Measurements from ENCODE around the gene CC2D2A. TPM values are rescaled to one million over a fixed set of nuclear protein-coding genes. Genes with fewer than 3 reads are reported as not detected.

CC2D2A gene
- total and polyA plus RNA-seq, 9 donors, result 12.8 to 21.6 (median 16.0) TPM

DNA sequence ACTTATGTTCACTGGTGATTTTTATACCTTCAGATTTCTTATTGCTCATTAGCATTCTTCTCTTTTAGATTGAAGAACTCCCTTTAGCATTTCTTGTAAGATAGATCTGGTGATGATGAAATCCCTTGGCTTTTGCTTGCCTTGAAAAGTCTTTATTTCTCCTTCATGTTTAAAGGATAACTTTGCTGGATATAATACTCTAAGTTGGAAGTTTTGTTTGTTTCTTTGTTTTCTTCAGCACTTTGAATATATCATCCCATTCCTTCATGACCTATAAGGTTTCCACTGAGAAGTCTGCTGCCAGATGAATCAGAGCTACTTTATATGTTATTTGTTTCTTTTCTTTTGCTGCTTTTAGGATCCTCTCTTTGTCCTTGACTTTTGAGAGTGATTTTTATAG is 18.5 kb downstream of the CC2D2A start:
- DNase-seq, result no peak
- Histone ChIP-seq H3K27me3 (ENCODE audit: control insufficient read depth, insufficient read depth, low read length) (no peaks in the 10 kb centered on the region), H3K9me3 (replicated peaks; ENCODE audit: control insufficient read depth, low read depth, low read length) (peaks cover 18% of the 10 kb centered on the region), H3K4me1 (ENCODE audit: control insufficient read depth, insufficient read depth, low read length) (peaks cover 2% of the 10 kb centered on the region), H3K27ac (ENCODE audit: low read length) (no peak overlapping the region), H3K4me3 (ENCODE audit: low read length) (no peak overlapping the region), H3K36me3 (ENCODE audit: control insufficient read depth, insufficient read depth, low read length) (peaks cover 10% of the 10 kb centered on the region)

DNA sequence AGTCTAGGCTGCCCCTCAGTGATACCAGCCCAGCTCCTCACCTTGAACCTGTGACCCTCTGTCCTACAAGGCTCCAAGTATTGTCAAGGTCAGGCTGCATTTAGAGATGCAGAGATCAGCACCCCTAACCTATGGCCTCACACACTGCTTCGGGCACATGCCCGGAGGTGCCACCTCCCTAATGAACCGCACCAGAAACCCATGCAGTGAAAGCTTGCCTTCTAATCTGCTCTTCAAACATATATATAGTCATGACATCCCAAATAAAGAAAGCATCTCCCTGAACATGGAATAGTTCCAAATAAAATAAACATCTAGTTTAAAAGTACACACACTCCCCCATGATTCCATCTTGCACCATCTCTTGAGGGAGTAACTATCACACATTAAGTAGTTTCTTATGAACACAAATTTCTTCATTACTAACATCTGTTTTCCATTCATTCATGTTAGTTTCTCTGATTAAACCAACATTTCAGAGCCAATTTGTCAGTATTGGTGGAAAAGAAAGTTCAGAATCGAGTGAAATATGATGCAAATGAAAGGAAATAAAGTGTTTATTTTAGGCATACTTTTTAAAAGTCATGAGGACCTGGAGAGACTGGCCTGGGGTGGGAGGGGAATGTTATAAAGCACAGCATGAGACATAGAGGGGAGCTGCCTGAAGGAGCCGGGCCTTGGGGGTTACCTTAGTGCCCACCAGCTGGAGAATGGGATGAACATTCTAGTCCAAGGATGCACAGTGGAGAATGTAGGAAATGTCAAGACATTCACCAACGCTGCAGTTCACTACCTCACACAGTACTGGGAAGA is 19.2 kb downstream of the CC2D2A start:
- 72% methylated on average over 5 of the region's 6 CpGs for WGBS (ENCODE audit: insufficient coverage)
- peaks cover 18% of the 10 kb centered on the region for H3K9me3 ChIP-seq (replicated peaks; ENCODE audit: control insufficient read depth, low read depth, low read length)
- H3K27ac ChIP-seq (ENCODE audit: low read length), result peak overlapping the region; percentile 44
- no peak overlapping the region for H3K4me3 ChIP-seq (ENCODE audit: low read length)
- DNase-seq, result peak; percentile 83
- peaks cover 4% of the 10 kb centered on the region for H3K36me3 ChIP-seq (ENCODE audit: control insufficient read depth, insufficient read depth, low read length)
- H3K4me1 ChIP-seq (ENCODE audit: control insufficient read depth, insufficient read depth, low read length), result peaks cover 2% of the 10 kb centered on the region
- no peaks in the 10 kb centered on the region for H3K27me3 ChIP-seq (ENCODE audit: control insufficient read depth, insufficient read depth, low read length)

DNA sequence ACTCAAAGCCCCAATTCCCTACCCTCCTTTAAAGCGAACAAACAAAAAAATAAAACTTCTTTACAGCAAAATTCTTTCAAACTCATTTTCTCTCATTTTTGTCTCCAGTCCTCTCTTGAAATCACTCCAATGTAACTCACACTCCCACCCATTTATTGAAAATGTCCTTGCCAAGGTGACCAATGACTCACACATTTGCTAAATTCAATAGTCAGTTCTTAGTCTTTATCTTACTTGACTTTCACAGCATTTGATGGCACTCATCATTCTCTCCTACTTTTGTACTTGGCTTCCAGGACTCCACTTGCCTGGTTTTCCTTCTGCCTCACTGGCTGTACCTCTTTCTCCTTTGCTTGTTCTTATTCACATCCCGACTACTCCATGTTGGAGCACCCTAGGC is 19.9 kb downstream of the CC2D2A start:
- Histone ChIP-seq H3K4me1 (ENCODE audit: control insufficient read depth, insufficient read depth, low read length) (peaks cover 2% of the 10 kb centered on the region), H3K27ac (ENCODE audit: low read length) (no peak overlapping the region), H3K4me3 (ENCODE audit: low read length) (no peak overlapping the region), H3K27me3 (ENCODE audit: control insufficient read depth, insufficient read depth, low read length) (no peaks in the 10 kb centered on the region), H3K36me3 (ENCODE audit: control insufficient read depth, insufficient read depth, low read length) (peaks cover 4% of the 10 kb centered on the region), H3K9me3 (replicated peaks; ENCODE audit: control insufficient read depth, low read depth, low read length) (peaks cover 17% of the 10 kb centered on the region)
- WGBS (ENCODE audit: insufficient coverage), result 95% methylated on average over 2 of the region's 2 CpGs
- no peak for DNase-seq

DNA sequence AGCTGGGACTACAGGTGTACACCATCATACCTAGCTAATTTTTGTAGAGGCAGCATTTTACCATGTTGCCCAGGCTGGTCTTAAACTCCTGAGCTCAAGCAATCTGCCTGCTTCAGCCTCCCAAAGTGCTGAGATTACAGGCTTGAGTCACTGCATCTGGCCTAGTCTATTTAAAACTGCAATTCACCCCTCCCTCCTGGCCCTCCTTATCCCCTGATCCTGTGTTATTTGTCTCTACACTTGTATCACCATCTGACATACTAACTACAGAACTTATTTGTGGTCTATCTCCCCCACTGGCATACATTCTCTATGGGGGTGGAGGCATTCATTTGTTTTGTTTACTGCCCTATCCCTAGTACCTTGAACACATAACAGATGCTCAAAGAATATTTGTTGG is 23.7 kb downstream of the CC2D2A start:
- Histone ChIP-seq H3K4me3 (ENCODE audit: low read length) (no peak overlapping the region), H3K36me3 (ENCODE audit: control insufficient read depth, insufficient read depth, low read length) (peaks cover 2% of the 10 kb centered on the region), H3K9me3 (replicated peaks; ENCODE audit: control insufficient read depth, low read depth, low read length) (peaks cover 9% of the 10 kb centered on the region), H3K27me3 (ENCODE audit: control insufficient read depth, insufficient read depth, low read length) (no peaks in the 10 kb centered on the region), H3K4me1 (ENCODE audit: control insufficient read depth, insufficient read depth, low read length) (peaks cover 2% of the 10 kb centered on the region), H3K27ac (ENCODE audit: low read length) (no peak overlapping the region)
- no peak for DNase-seq

DNA sequence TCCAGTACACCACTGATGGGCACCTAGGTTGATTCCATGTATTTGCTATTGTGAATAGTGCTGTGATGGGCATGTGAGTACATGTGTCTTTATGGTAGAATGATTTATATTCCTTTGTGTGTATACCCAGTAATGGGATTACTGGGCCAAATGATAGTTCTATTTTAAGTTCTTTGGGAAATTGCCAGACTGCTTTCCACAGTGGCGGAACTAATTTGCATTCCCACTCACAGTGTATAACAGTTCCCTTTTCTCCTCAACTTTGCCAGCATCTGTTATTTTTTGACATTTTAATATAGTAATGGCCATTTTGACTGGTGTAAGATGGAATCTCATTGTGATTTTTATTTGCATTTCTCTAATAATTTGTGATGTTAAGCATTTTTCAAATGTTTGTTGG is 25.9 kb downstream of the CC2D2A start:
- no CpG with 5 or more reads among the region's 1 CpG for WGBS (ENCODE audit: insufficient coverage)
- Histone ChIP-seq H3K9me3 (replicated peaks; ENCODE audit: control insufficient read depth, low read depth, low read length) (peaks cover 5% of the 10 kb centered on the region), H3K4me3 (ENCODE audit: low read length) (no peak overlapping the region), H3K27me3 (ENCODE audit: control insufficient read depth, insufficient read depth, low read length) (no peaks in the 10 kb centered on the region), H3K36me3 (ENCODE audit: control insufficient read depth, insufficient read depth, low read length) (peaks cover 2% of the 10 kb centered on the region), H3K27ac (ENCODE audit: low read length) (no peak overlapping the region), H3K4me1 (ENCODE audit: control insufficient read depth, insufficient read depth, low read length) (no peaks in the 10 kb centered on the region)
- peak; percentile 27 for DNase-seq

DNA sequence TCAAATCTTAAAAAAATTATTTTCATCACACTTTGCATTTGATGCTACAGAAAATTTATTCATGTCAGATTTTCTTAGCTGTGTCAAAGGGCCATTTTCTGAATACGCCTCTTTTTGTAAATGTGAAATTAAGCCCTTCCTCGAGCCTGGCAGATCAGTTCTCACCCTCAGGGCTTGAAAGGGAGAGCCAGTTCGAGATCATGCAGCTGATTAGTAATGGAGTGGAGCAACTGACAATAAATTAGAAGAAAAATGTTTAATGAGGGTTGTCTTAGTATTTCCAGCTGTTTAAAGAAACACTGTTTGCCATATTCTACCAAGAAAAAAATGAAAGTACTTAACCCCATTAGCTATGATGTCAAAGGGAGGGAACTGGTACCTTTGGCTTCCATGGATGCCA is 28.7 kb downstream of the CC2D2A start:
- Histone ChIP-seq H3K36me3 (ENCODE audit: control insufficient read depth, insufficient read depth, low read length) (peaks cover 12% of the 10 kb centered on the region), H3K9me3 (replicated peaks; ENCODE audit: control insufficient read depth, low read depth, low read length) (peaks cover 5% of the 10 kb centered on the region), H3K27me3 (ENCODE audit: control insufficient read depth, insufficient read depth, low read length) (no peaks in the 10 kb centered on the region), H3K27ac (ENCODE audit: low read length) (no peak overlapping the region), H3K4me3 (ENCODE audit: low read length) (no peak overlapping the region), H3K4me1 (ENCODE audit: control insufficient read depth, insufficient read depth, low read length) (no peaks in the 10 kb centered on the region)
- 51% methylated on average over 3 of the region's 3 CpGs for WGBS (ENCODE audit: insufficient coverage)
- DNase-seq, result no peak

DNA sequence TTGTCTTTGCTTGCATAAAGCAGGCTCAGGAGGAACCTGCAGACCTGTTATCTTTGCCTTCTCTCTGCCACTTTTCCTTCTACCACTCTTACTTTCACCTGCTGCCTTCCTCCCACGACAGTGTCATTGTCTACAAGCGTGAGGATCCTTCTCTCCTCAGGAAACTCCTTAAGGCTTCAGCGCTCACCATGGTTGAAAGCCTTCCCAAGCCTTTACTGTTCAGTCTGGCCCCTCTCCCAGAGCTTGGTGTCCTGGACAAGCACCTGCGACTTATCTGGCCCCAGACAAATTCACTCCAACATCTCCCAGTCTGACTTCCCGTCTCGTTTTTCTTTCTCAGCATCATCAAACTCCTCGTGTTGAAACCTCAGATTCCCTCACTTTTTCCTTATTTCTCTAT is 31.0 kb downstream of the CC2D2A start:
- Histone ChIP-seq H3K36me3 (ENCODE audit: control insufficient read depth, insufficient read depth, low read length) (peaks cover 10% of the 10 kb centered on the region), H3K4me3 (ENCODE audit: low read length) (no peak overlapping the region), H3K27ac (ENCODE audit: low read length) (no peak overlapping the region), H3K4me1 (ENCODE audit: control insufficient read depth, insufficient read depth, low read length) (no peaks in the 10 kb centered on the region), H3K27me3 (ENCODE audit: control insufficient read depth, insufficient read depth, low read length) (no peaks in the 10 kb centered on the region), H3K9me3 (replicated peaks; ENCODE audit: control insufficient read depth, low read depth, low read length) (peaks cover 5% of the 10 kb centered on the region)
- no peak for DNase-seq
- whole genome bisulfite sequencing (ENCODE audit: insufficient coverage), result 85% methylated on average over 6 of the region's 7 CpGs

DNA sequence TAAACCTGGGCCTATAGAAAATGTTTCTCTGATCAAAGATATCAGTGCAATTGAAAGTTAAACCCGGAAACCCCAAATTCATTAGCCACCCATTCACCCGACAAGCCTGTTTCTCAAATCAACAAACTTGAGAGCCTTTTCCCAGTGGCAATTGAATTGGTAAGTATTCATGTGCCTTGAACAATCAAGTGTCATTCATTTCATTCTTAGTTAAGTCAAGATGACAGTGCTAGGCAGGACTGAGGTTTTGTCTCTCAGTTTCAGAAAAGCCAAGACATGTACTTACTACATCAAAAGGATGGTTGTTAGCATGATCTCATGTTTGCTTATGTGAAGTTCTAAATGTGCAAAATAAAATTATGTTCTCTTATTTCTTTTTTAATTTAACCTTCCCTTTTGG is 32.3 kb downstream of the CC2D2A start:
- H3K4me1 ChIP-seq (ENCODE audit: control insufficient read depth, insufficient read depth, low read length), result no peaks in the 10 kb centered on the region
- no CpG with 5 or more reads among the region's 2 CpGs for WGBS (ENCODE audit: insufficient coverage)

DNA sequence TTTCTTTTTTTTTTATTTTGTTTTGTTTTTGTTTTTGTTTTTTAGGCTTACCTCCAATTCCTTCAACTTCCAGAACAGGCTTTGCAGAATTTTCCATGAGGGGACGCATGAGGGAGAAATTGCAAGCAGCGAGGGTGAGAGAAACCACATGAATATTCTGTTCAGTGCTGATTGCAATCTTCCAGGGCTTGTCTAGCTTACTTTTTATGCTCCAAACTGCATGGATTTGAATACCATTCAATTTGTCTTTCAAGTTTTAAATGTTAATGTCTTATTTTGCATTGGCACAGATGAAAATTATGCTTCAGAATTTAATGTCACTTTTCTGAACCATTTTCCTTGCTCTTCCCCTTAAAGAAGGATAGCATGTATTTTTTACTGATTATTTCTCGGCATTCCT is 32.7 kb downstream of the CC2D2A start:
- no peaks in the 10 kb centered on the region for H3K27me3 ChIP-seq (ENCODE audit: control insufficient read depth, insufficient read depth, low read length)
- H3K4me1 ChIP-seq (ENCODE audit: control insufficient read depth, insufficient read depth, low read length), result no peaks in the 10 kb centered on the region
- H3K4me3 ChIP-seq (ENCODE audit: low read length), result no peak overlapping the region
- no peaks in the 10 kb centered on the region for H3K9me3 ChIP-seq (replicated peaks; ENCODE audit: control insufficient read depth, low read depth, low read length)
- H3K36me3 ChIP-seq (ENCODE audit: control insufficient read depth, insufficient read depth, low read length), result peaks cover 10% of the 10 kb centered on the region
- H3K27ac ChIP-seq (ENCODE audit: low read length), result no peak overlapping the region
- DNase-seq, result no peak
- WGBS (ENCODE audit: insufficient coverage), result 72% methylated on average over 3 of the region's 3 CpGs

More for the DNA sequence above, 32.3 kb downstream of the CC2D2A start:
- no peak for DNase-seq
- Histone ChIP-seq H3K27me3 (ENCODE audit: control insufficient read depth, insufficient read depth, low read length) (no peaks in the 10 kb centered on the region), H3K4me3 (ENCODE audit: low read length) (no peak overlapping the region), H3K27ac (ENCODE audit: low read length) (no peak overlapping the region), H3K9me3 (replicated peaks; ENCODE audit: control insufficient read depth, low read depth, low read length) (peaks cover 3% of the 10 kb centered on the region), H3K36me3 (ENCODE audit: control insufficient read depth, insufficient read depth, low read length) (peaks cover 10% of the 10 kb centered on the region)

DNA sequence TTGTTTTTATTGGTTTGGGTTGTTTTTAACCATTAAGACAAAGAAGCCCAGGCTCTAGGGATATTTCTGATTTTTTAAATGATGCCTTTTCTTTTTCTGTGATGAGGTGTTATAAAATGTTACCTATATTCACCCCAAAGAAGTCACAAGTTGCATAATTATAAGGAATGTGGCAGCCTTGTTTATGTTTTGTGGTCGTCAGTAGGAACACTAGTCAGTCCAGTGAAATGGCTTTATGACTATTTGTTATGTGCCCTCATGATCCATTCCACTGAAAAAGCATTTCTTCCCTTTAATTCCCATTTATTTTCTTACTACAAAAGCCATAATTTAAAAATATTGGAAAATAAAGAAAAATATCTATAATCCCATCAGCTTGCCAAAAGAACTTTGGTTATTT is 34.4 kb downstream of the CC2D2A start:
- no peaks in the 10 kb centered on the region for H3K4me1 ChIP-seq (ENCODE audit: control insufficient read depth, insufficient read depth, low read length)
- H3K27ac ChIP-seq (ENCODE audit: low read length), result no peak overlapping the region
- peaks cover 19% of the 10 kb centered on the region for H3K36me3 ChIP-seq (ENCODE audit: control insufficient read depth, insufficient read depth, low read length)
- H3K9me3 ChIP-seq (replicated peaks; ENCODE audit: control insufficient read depth, low read depth, low read length), result no peaks in the 10 kb centered on the region
- H3K4me3 ChIP-seq (ENCODE audit: low read length), result no peak overlapping the region
- H3K27me3 ChIP-seq (ENCODE audit: control insufficient read depth, insufficient read depth, low read length), result no peaks in the 10 kb centered on the region
- no peak for DNase-seq
- WGBS (ENCODE audit: insufficient coverage), result no CpG with 5 or more reads among the region's 1 CpG

DNA sequence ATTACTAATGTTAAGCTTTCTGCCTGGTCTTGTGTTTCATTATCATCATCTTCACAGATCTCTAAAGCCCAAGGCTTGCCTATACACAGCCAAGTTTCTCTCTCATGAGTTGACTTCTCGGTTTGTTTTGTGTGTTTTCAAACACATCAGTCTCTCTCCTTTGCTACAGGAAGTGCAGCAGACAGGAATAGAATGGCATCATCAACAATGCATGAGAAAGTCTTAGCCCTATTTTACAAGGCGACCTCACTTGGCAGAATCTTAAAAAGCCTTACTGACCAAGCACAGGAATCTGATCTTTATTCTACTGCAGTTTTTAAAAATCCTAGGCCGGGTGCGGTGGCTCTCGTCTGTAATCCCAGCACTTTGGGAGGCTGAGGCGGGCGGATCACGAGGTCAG is 36.8 kb downstream of the CC2D2A start:
- H3K27ac ChIP-seq (ENCODE audit: low read length), result no peak overlapping the region
- 80% methylated on average over 1 of the region's 8 CpGs for WGBS (ENCODE audit: insufficient coverage)
- H3K27me3 ChIP-seq (ENCODE audit: control insufficient read depth, insufficient read depth, low read length), result no peaks in the 10 kb centered on the region
- no peaks in the 10 kb centered on the region for H3K4me1 ChIP-seq (ENCODE audit: control insufficient read depth, insufficient read depth, low read length)
- H3K9me3 ChIP-seq (replicated peaks; ENCODE audit: control insufficient read depth, low read depth, low read length), result no peaks in the 10 kb centered on the region
- no peak overlapping the region for H3K4me3 ChIP-seq (ENCODE audit: low read length)
- peaks cover 33% of the 10 kb centered on the region for H3K36me3 ChIP-seq (ENCODE audit: control insufficient read depth, insufficient read depth, low read length)
- no peak for DNase-seq

Data from muscle of leg (tissue), 11 donors.